Suprapubic skin (tissue), 3 donors: Measurements from ENCODE around the gene OR7C1.

Source experiments
- EP300 ChIP-seq: sonication (generic); formaldehyde crosslinking; IDR thresholded peaks from one replicate; pipeline ENCODE4 v1.6.1; 2017; ENCODE audit warnings: antibody characterized with exemption
- TF ChIP-seq, protein P1 (sequence below), 2 donors: fragments of 200-600 bp in 1 of 2; fragments of 450-650 bp in 1 of 2; sonication (generic) in 1 of 2; IDR thresholded peaks; one replicate each; pipeline ENCODE4 v1.5.1; 2016 to 2019; ENCODE audit warnings: antibody characterized with exemption in 2 of 2, mild to moderate bottlenecking in 1 of 2, moderate library complexity in 1 of 2

DNA sequence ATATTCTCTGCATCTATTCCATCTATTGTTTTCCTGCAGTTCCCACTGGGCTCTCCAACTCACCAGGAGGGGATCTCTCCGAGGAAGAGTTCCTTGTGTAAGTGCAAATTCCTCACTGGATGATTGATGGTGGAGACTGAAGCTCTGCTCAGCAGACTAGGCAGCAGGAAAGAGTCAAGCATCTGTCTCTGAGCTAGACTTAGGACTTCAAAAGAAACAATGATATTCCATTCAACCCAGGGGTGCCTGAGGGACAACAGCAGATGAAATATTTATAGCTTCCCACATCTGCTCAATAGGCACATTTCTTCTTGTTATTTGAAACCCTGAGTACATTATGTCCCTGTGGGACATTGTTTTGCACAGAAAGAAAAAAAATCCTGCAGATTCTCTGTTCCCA is at the start of gene OR7C1, which contains the start of gene OR7A5:
- TF ChIP-seq, protein P1, sequence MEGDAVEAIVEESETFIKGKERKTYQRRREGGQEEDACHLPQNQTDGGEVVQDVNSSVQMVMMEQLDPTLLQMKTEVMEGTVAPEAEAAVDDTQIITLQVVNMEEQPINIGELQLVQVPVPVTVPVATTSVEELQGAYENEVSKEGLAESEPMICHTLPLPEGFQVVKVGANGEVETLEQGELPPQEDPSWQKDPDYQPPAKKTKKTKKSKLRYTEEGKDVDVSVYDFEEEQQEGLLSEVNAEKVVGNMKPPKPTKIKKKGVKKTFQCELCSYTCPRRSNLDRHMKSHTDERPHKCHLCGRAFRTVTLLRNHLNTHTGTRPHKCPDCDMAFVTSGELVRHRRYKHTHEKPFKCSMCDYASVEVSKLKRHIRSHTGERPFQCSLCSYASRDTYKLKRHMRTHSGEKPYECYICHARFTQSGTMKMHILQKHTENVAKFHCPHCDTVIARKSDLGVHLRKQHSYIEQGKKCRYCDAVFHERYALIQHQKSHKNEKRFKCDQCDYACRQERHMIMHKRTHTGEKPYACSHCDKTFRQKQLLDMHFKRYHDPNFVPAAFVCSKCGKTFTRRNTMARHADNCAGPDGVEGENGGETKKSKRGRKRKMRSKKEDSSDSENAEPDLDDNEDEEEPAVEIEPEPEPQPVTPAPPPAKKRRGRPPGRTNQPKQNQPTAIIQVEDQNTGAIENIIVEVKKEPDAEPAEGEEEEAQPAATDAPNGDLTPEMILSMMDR (IDR thresholded peaks at IDR 0.05): no peak
- no peak for TF ChIP-seq EP300
